Ovary (tissue), 9 donors: ENCODE measurements around the gene VSIG10L. TPM values are rescaled to one million over a fixed set of nuclear protein-coding genes. Genes with fewer than 3 reads are reported as not detected.

Experiments
- DNase-seq, 5 donors: peaks; one replicate each; pipeline ENCODE4 v3.0.0-alpha.2; 2019 to 2020
- H3K27ac ChIP-seq, 2 donors: fragments of 200-600 bp; one replicate each; pipeline versions ENCODE4 v1.5.1 to v1.8.0; 2019 to 2022
- H3K27me3 ChIP-seq: fragments of 200-600 bp; one replicate; pipeline ENCODE4 v1.8.0; 2022
- H3K36me3 ChIP-seq: fragments of 200-600 bp; sonication (generic); one replicate; pipeline ENCODE4 v1.5.1; 2019
- H3K4me1 ChIP-seq: one replicate; pipeline ENCODE4 v1.8.1; 2013; ENCODE audit warnings: mild to moderate bottlenecking, moderate library complexity; ENCODE audit not compliant: insufficient read depth
- H3K4me3 ChIP-seq: fragments of 200-600 bp; sonication (generic); one replicate; pipeline ENCODE4 v1.5.1; 2017
- H3K9me3 ChIP-seq, 2 donors: fragments of 200-600 bp in 1 of 2; sonication (generic) in 1 of 2; one replicate each; pipeline versions ENCODE4 v1.5.1 to v1.8.1; 2013 to 2019; ENCODE audit warnings: mild to moderate bottlenecking in 1 of 2, moderate library complexity in 1 of 2
- EP300 ChIP-seq: sonication (generic); formaldehyde crosslinking; IDR thresholded peaks from one replicate; pipeline ENCODE4 v1.6.1; 2017; ENCODE audit warnings: antibody characterized with exemption
- POLR2A ChIP-seq: fragments of 450-650 bp; IDR thresholded peaks from one replicate; pipeline ENCODE4 v1.6.1; 2017; ENCODE audit warnings: antibody characterized with exemption, mild to moderate bottlenecking, moderate library complexity
- WGBS, 3 donors: extraction: QIAGEN DNeasy Blood & Tissue Kit in 1 of 3; methylation state at CpG; one replicate each; pipeline versions ENCODE4 v1.1.5 to v1.1.7; 2013 to 2017; 5-methylcytosine and 5-hydroxymethylcytosine counted together
- intact Hi-C, 4 donors: fragments of 100-400 bp; cut with DNase I; formaldehyde crosslinking; loops; one replicate each; pipeline versions ENCODE4 v1.11.0 to v1.15.1; 2022 to 2023
- polyA plus RNA-seq, 2 donors: library from polyadenylated mRNA; stranded (reverse); fragments of 200-250 nt in 1 of 2; fragments of 350-450 nt in 1 of 2; fragmentation: Illumina TruSeq in 1 of 2; extraction: RNeasy Lipid Tissue Mini Kit (QIAGEN cat#74804) in 1 of 2; gene quantifications; one replicate each; pipeline ENCODE4 v1.2.3, GENCODE V29; 2013 to 2014
- total RNA-seq, 7 donors: library from RNA; depleted of rRNA in 2 of 7; stranded (reverse); fragments of >200 nt in 2 of 7; fragmentation: NEBNext Ultra II Directional in 3 of 7; extraction: Animal tissue kit (Norgen Biotek cat#: 25700) in 3 of 7; gene quantifications; one replicate each; pipeline versions ENCODE4 v1.1.0 to v1.2.4, GENCODE V29; 2016 to 2023
- TF ChIP-seq, protein P1 (sequence below), 3 donors: fragments of 450-650 bp in 2 of 3; fragments of 200-600 bp in 1 of 3; IDR thresholded peaks; one replicate each; pipeline versions ENCODE4 v1.5.1 to v1.8.0; 2016 to 2022; ENCODE audit warnings: antibody characterized with exemption in 3 of 3, mild to moderate bottlenecking in 1 of 3
- donor health status: DM: no; HTN: no; CAD: no; lungs with moderate emphysema.
- donor health status: DM: no; HTN: no; CAD: no.
- donor health status: Bipolar disorder and iron deficiency.
- donor health status: DM: yes; HTN: yes; CAD: no.
- donor health status: DM: no; HTN: no; CAD: no.
- donor health status: DM: yes; HTN: yes; CAD: no.

Gene VSIG10L
- total and polyA plus RNA-seq, 9 donors: 1.8 to 8.1 (median 5.4) TPM

DNA sequence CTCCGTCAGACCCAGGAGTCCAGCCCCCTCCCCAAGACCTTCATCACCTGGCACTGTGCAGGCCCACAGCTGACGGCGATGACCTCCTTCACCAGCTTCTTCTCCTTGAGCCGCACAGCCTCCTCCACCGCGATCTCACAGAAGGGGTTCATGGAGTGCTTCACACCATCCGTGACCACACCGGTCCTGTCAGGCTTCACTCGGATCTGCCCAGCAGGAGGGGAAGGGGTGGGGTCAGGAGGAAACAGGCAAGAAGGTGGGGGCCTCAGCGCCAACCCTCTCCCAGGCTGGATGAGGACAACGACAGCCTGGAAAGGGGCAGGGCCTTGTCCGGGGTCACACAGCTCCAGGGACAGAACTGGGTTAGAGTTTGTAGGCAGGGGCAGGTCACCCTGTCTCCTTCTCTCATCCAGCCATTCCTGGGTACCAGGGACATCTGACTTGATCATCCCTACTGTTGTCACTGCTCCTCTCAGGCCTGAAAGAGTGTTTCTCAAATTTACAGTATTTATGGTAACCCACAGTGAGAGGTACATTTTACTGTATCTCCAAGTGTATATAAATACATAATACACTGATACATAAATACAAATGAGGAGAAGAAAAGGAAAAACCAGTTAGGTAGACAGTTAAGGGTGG, 12.3 kb upstream of the VSIG10L start:
- Histone ChIP-seq H3K27me3 (no peaks in the 10 kb centered on the region), H3K36me3 (no peaks in the 10 kb centered on the region), H3K9me3 (no peaks in the 10 kb centered on the region), H3K27ac (no peak overlapping the region), H3K4me3 (no peak overlapping the region), H3K4me1 (no peaks in the 10 kb centered on the region)
- no peak for TF ChIP-seq EP300
- TF ChIP-seq POLR2A: no peak
- TF ChIP-seq, protein P1, sequence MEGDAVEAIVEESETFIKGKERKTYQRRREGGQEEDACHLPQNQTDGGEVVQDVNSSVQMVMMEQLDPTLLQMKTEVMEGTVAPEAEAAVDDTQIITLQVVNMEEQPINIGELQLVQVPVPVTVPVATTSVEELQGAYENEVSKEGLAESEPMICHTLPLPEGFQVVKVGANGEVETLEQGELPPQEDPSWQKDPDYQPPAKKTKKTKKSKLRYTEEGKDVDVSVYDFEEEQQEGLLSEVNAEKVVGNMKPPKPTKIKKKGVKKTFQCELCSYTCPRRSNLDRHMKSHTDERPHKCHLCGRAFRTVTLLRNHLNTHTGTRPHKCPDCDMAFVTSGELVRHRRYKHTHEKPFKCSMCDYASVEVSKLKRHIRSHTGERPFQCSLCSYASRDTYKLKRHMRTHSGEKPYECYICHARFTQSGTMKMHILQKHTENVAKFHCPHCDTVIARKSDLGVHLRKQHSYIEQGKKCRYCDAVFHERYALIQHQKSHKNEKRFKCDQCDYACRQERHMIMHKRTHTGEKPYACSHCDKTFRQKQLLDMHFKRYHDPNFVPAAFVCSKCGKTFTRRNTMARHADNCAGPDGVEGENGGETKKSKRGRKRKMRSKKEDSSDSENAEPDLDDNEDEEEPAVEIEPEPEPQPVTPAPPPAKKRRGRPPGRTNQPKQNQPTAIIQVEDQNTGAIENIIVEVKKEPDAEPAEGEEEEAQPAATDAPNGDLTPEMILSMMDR (IDR thresholded peaks at IDR 0.05): no peak
- intact Hi-C loops: no loop called here
- DNase-seq: no peak
- WGBS, 3 donors: 58 to 67% (median 67%) methylated on average over 12 of the region's 12 CpGs

DNA sequence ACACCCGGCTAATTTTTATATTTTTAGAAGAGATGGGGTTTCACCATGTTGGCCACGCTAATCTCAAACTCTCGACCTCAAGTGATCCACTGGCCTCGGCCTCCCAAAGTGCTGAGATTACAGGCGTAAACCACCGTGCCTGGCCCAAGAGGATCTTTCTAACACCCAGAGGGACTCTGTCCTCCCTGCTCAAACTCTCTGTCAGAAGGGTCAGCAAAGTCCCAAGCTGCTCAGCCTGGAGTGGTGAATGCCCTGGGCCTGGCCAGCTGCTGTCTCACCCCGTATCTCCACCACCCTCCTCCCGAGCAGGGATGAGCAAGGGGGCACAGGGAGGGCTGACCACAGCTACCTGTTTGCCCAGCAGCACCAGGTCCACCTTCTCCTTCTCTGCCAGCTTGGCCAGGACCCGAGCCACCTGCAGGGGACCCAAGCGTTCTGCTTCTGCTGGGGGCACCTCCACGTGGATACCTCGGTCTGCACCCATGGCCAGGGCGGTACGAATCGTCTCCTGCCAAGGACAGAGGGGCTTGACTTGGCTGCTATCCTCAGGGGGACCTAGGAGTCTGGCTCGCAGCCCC, 10.9 kb upstream of the VSIG10L start:
- Histone ChIP-seq H3K9me3 (no peaks in the 10 kb centered on the region), H3K4me3 (no peak overlapping the region), H3K4me1 (no peaks in the 10 kb centered on the region), H3K27me3 (no peaks in the 10 kb centered on the region), H3K27ac (no peak overlapping the region), H3K36me3 (no peaks in the 10 kb centered on the region)
- 92 to 93% (median 93%) methylated on average over 16 of the region's 16 CpGs for WGBS, 3 donors
- intact Hi-C loops: no loop called here
- TF ChIP-seq, protein P1 (IDR thresholded peaks at IDR 0.05): no peak
- TF ChIP-seq EP300 (no peak), POLR2A (no peak)
- DNase-seq: no peak

DNA sequence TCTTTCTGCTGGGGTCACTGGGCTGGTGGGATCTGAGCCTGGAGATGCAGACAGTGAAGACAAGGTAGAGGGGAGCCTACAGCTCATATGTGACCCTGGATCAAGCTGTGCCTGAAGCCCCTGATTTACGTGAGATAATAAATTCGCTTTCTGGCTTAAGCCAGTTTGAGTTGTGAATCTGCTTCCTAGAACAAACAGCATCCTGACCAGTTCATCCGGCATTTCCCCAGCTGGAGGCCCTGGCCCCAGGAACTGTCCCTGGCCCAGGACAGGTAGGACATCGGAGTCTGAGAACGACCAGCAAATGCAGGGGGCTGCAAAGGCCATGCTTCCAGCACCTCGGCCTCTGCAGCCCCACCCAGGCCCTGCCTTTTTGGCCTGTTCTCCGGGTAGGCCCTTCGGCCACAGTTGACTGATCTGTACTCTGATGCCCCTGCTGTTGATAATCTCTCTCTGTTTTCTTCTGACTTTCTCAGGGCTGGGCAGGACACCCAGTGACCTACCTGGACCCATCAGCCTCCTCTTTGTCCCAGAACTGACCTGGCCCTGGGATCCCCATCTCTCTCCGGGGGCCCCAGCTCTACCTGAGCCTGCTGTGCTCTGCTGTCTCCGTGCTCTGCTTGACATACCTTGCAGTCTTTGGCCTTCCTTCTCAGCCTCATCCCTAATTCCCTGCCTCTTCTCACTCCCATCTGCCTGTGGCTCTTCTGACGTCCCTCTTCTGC, 9.5 kb upstream of the VSIG10L start:
- Histone ChIP-seq H3K4me3 (no peak overlapping the region), H3K27me3 (no peaks in the 10 kb centered on the region), H3K36me3 (no peaks in the 10 kb centered on the region), H3K9me3 (no peaks in the 10 kb centered on the region), H3K4me1 (no peaks in the 10 kb centered on the region), H3K27ac (no peak overlapping the region)
- intact Hi-C loops: no loop called here
- 93 to 98% (median 96%) methylated on average over 11 of the region's 11 CpGs for WGBS, 3 donors
- no peak for DNase-seq
- TF ChIP-seq EP300: no peak
- TF ChIP-seq, protein P1 (IDR thresholded peaks at IDR 0.05): no peak
- TF ChIP-seq POLR2A: no peak

DNA sequence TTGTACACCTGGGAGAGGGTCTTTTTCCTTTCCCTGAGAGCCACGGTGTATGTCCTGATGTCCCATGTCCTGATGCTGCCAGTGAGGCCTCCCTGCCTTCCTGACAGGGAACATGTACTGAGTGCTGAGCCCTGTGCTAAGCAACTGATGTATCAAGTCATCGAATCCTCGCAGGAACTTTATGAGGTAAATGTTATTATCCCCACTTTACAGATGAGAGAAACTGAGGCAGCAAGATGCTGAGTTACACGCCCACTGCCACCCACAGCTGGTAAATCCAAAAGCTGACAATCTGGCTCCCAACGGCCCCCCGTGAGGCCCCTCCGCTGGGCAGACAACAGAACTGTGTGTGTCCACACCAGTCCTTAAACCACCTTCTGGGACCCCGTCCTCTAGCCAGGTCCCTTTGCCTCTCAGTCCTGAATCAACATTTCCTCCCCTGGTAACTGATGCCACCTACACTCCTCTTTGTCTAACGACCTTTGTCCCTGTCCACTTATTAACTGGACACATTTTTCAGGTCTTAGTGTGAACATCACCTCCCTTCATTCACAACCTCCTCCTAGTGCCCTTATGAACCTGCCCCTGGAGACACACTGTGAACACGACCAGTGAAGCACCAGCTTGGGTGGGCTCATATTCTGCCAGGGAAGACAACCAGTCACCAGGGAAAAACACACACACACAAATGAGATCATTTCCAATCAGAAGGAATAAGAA, 5.4 kb upstream of the VSIG10L start:
- Histone ChIP-seq H3K27ac (no peak overlapping the region), H3K27me3 (no peaks in the 10 kb centered on the region), H3K4me1 (no peaks in the 10 kb centered on the region), H3K36me3 (no peaks in the 10 kb centered on the region), H3K4me3 (no peak overlapping the region), H3K9me3 (no peaks in the 10 kb centered on the region)
- TF ChIP-seq POLR2A: no peak
- TF ChIP-seq, protein P1 (IDR thresholded peaks at IDR 0.05): no peak
- no peak for TF ChIP-seq EP300
- DNase-seq: no peak
- 71 to 88% (median 83%) methylated on average over 10 of the region's 10 CpGs for WGBS, 3 donors
- intact Hi-C loops: loop anchor here in 1 of 4 donors (10.0 kb wide), 1 partner anchor 47 kb away; the partner anchor contains the start of gene C19orf84
